Right atrium auricular region (tissue), 2 donors: ENCODE results near the gene CSF2RB. TPM values are rescaled to one million over a fixed set of nuclear protein-coding genes. Genes with fewer than 3 reads are reported as not detected.

ENCODE experiments used
- DNase-seq: peaks from one replicate; pipeline ENCODE4 v3.0.0-alpha.2; 2019; ENCODE audit warnings: low spot score
- H3K27ac ChIP-seq, 2 donors: fragments of 200-600 bp; sonication (generic); 1 replicate in 1 of 2; 2 replicates in 1 of 2; pipeline ENCODE4 v1.5.1; 2016 to 2019
- H3K27me3 ChIP-seq, 2 donors: fragments of 200-600 bp; sonication (generic); one replicate each; pipeline versions ENCODE4 v1.5.1 to v1.6.0; 2017 to 2019
- H3K36me3 ChIP-seq: fragments of 200-600 bp; sonication (generic); one replicate; pipeline ENCODE4 v1.5.1; 2016
- H3K4me1 ChIP-seq, 2 donors: fragments of 200-600 bp; sonication (generic); one replicate each; pipeline versions ENCODE4 v1.5.1 to v1.6.0; 2017 to 2019
- H3K4me3 ChIP-seq, 2 donors: fragments of 200-600 bp; sonication (generic); 1 replicate in 1 of 2; 2 replicates in 1 of 2; pipeline ENCODE4 v1.5.1; 2017 to 2019; ENCODE audit warnings: mild to moderate bottlenecking in 1 of 2, moderate library complexity in 1 of 2
- H3K9me3 ChIP-seq, 2 donors: fragments of 200-600 bp; sonication (generic); one replicate each; pipeline ENCODE4 v1.5.1; 2019
- CTCF ChIP-seq, 2 donors: fragments of 200-600 bp; sonication (generic); IDR thresholded peaks; one replicate each; pipeline ENCODE4 v1.5.1; 2019; ENCODE audit warnings: antibody characterized with exemption in 2 of 2
- total RNA-seq, 2 donors: library from RNA; depleted of rRNA; stranded (reverse); fragments of >200 nt; gene quantifications; one replicate each; pipeline ENCODE4 v1.1.0, GENCODE V29; 2016

Gene CSF2RB
- total RNA-seq, 2 donors from 2014 or later = 1.8 to 4.2 TPM

GRCh38 chr22:36935694-36936093 lies 22.3 kb downstream of the CSF2RB start:
- Histone ChIP-seq H3K4me1 (no peaks in the 10 kb centered on the region), H3K9me3 (no peaks in the 10 kb centered on the region), H3K36me3 (no peaks in the 10 kb centered on the region), H3K4me3 (no peak overlapping the region), H3K27me3 (no peaks in the 10 kb centered on the region), H3K27ac (no peak overlapping the region)
- DNase-seq = no peak
- TF ChIP-seq CTCF (IDR thresholded peaks at IDR 0.05) = no peak

GRCh38 chr22:36936362-36937116 lies 23.1 kb downstream of the CSF2RB start:
- no peak for DNase-seq
- H3K27ac ChIP-seq = no peak overlapping the region
- no peaks in the 10 kb centered on the region for H3K9me3 ChIP-seq
- H3K36me3 ChIP-seq = no peaks in the 10 kb centered on the region
- H3K4me3 ChIP-seq = no peak overlapping the region
- H3K4me1 ChIP-seq = no peaks in the 10 kb centered on the region
- no peaks in the 10 kb centered on the region for H3K27me3 ChIP-seq
- no peak for TF ChIP-seq CTCF (IDR thresholded peaks at IDR 0.05)

- Histone ChIP-seq H3K27ac (no peak overlapping the region), H3K4me1 (no peaks in the 10 kb centered on the region), H3K4me3 (no peak overlapping the region), H3K9me3 (no peaks in the 10 kb centered on the region), H3K36me3 (no peaks in the 10 kb centered on the region), H3K27me3 (no peaks in the 10 kb centered on the region)
- DNase-seq = no peak
- no peak for TF ChIP-seq CTCF (IDR thresholded peaks at IDR 0.05)
Measured at GRCh38 chr22:36937319-36938027, 24.0 kb downstream of the CSF2RB start.

GRCh38 chr22:36938028-36938425 lies 24.6 kb downstream of the CSF2RB start:
- Histone ChIP-seq H3K4me3 (no peak overlapping the region), H3K4me1 (no peaks in the 10 kb centered on the region), H3K9me3 (no peaks in the 10 kb centered on the region), H3K27ac (no peak overlapping the region), H3K27me3 (no peaks in the 10 kb centered on the region), H3K36me3 (no peaks in the 10 kb centered on the region)
- TF ChIP-seq CTCF (IDR thresholded peaks at IDR 0.05) = no peak
- DNase-seq = no peak

- TF ChIP-seq CTCF (IDR thresholded peaks at IDR 0.05) = no peak
- DNase-seq = no peak
- H3K36me3 ChIP-seq = no peaks in the 10 kb centered on the region
- no peaks in the 10 kb centered on the region for H3K9me3 ChIP-seq
- no peaks in the 10 kb centered on the region for H3K27me3 ChIP-seq
- no peak overlapping the region for H3K4me3 ChIP-seq
- no peak overlapping the region for H3K27ac ChIP-seq
- no peaks in the 10 kb centered on the region for H3K4me1 ChIP-seq
Measured at GRCh38 chr22:36938886-36939285, 25.5 kb downstream of the CSF2RB start.
